ENCODE results near the gene KCNQ1OT1.

KCNQ1OT1 gene

DNA sequence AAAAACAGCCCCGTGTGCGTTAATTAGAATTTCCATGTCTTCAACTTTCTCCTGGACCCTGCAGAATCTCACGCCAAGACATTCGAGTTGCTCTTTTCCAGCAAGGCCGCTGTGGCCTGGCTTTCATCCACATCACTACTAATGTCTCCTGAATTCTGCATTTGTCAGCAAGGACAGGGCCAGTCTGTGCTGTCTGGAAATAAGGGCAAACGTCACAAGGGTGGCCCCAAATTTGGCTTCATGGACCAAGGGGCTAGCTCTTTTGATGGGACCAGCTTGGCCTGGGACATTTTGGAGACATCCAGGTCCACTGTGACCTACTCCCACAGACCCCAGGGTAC, 33.4 kb downstream of the KCNQ1OT1 start:
- DNase-seq (ENCODE audit: extremely low spot score): no peak
- ChIA-PET POLR2A (no interaction called here), CTCF (no interaction called here)
- TF ChIP-seq CTCF (IDR thresholded peaks at IDR 0.05; ENCODE audit: control extremely low read depth, extremely low read depth, low read depth, missing control alignments): no peak

GRCh38 chr11:2665526-2666400, 34.0 kb downstream of the KCNQ1OT1 start:
- ChIA-PET CTCF (no interaction called here), POLR2A (no interaction called here)
- DNase-seq (ENCODE audit: extremely low spot score): no peak
- TF ChIP-seq CTCF (IDR thresholded peaks at IDR 0.05; ENCODE audit: control extremely low read depth, extremely low read depth, low read depth, missing control alignments): no peak

DNA sequence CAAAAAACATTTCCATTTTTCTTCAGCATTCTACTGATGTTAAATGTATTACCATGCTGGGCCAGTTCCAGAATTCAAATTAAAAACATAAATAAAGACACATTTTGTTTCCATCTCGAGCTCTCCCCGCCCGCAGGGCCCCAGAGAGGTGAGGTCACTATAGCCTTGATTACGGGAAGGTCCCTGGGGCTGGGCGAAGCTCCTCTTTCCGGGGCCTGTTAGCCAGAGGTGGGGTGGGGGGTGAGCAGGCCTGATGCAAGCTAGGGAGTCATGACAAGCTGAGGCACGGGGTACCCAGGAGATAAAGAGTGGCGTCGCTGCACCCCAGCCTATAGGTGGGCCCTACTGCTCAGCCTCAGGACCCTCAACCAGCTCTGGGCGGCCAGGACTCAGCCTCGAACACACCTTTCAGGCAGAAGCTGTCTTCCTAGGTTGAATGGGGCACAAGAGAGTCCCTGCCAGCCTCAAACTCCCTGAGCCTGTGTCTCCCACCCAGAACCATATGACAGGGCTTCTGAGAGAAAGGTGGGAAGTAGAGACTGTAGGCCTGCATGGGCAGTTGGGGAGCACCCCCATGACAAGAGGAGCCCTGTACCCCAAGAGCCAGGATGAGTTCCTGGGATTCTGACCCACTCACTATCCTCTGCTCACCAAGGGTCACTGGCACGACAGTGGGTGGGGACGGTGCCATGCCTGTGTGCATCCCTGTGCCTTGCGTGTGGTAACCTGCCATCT, 34.8 kb downstream of the KCNQ1OT1 start:
- ChIA-PET POLR2A (no interaction called here), CTCF (interaction anchor here (1.2 kb wide), 1 partner anchor 12 kb away, joined by 4 read pairs; no protein-coding TSS in a partner anchor)
- TF ChIP-seq CTCF (IDR thresholded peaks at IDR 0.05; ENCODE audit: control extremely low read depth, extremely low read depth, low read depth, missing control alignments): no peak
- no peak for DNase-seq (ENCODE audit: extremely low spot score)

DNA sequence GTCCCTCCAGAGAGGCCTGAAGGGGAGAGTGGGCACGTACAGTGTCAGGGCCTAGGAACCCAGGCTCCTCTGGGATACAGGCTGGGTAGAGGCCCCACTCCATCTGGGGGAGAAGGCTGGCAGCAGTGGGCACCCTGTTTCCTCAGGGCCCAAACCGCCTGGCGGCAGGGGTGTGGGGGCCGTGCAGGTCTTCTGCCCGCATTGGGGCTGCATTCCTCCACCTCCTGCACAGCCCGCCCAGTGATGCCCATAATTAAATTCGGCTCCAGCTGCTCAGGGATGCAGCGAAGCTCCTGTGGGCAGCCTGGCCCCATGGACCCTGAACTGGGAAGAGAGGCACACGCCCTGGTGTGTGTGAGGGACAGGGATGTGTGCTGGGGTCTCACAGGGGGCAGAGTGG, 35.4 kb downstream of the KCNQ1OT1 start:
- ChIA-PET POLR2A (no interaction called here), CTCF (interaction anchor here (1.2 kb wide), 1 partner anchor 12 kb away, joined by 4 read pairs; no protein-coding TSS in a partner anchor)
- DNase-seq (ENCODE audit: extremely low spot score): no peak
- TF ChIP-seq CTCF (IDR thresholded peaks at IDR 0.05; ENCODE audit: control extremely low read depth, extremely low read depth, low read depth, missing control alignments): no peak

DNA sequence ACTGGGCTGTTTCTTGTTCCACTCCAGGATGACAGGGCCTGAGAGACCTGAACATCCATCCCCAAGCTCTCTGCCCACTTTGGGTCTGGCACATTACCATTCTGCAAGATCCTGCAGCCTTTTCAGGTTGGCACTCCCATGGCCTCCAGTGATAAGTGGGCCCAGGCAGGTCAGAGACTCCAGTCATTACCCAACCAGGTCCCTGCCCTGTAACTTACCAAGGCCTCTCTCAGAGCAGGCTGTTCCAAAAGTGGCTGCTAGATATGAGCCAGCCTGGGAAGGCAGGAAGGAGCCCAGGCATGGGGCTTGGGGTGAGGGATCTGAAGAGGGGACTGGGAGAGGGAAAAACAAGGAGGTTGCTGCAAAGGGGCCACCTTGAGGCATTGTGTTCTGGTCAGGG, 35.9 kb downstream of the KCNQ1OT1 start:
- POLR2A ChIA-PET: no interaction called here
- DNase-seq (ENCODE audit: extremely low spot score): no peak
- TF ChIP-seq CTCF (IDR thresholded peaks at IDR 0.05; ENCODE audit: control extremely low read depth, extremely low read depth, low read depth, missing control alignments): no peak
- CTCF ChIA-PET: interaction anchor here (1.2 kb wide), 1 partner anchor 13 kb away, joined by 4 read pairs; no protein-coding TSS in a partner anchor

- no peak for TF ChIP-seq CTCF (IDR thresholded peaks at IDR 0.05; ENCODE audit: control extremely low read depth, extremely low read depth, low read depth, missing control alignments)
- no peak for DNase-seq (ENCODE audit: extremely low spot score)
- CTCF ChIA-PET: interaction anchor here (1.2 kb wide), 1 partner anchor 13 kb away, joined by 4 read pairs; no protein-coding TSS in a partner anchor
- POLR2A ChIA-PET: no interaction called here
Measured at GRCh38 chr11:2663506-2663905, 36.3 kb downstream of the KCNQ1OT1 start.
